IPS-15b (cell line): ENCODE measurements around the gene PROC.
A peak's percentile ranks its signal among the peaks of the same experiment; 100 is the strongest.

Experiments used
- H3K27me3 ChIP-seq: one replicate; pipeline ENCODE4 v1.6.1; 2013; ENCODE audit warnings: low read length; ENCODE audit not compliant: control insufficient read depth, insufficient read depth
- H3K36me3 ChIP-seq: one replicate; pipeline ENCODE4 v1.6.1; 2013; ENCODE audit warnings: low read length; ENCODE audit not compliant: control insufficient read depth, insufficient read depth
- H3K4me1 ChIP-seq: one replicate; pipeline ENCODE4 v1.6.1; 2013; ENCODE audit warnings: mild to moderate bottlenecking, low read length; ENCODE audit not compliant: control insufficient read depth, insufficient read depth
- H3K4me3 ChIP-seq: one replicate; pipeline ENCODE4 v1.5.1; 2013; ENCODE audit warnings: low read depth, low read length
- H3K9ac ChIP-seq: one replicate; pipeline ENCODE4 v1.6.1; 2013; ENCODE audit warnings: low read depth, mild to moderate bottlenecking, low read length
- H3K9me3 ChIP-seq: one replicate; pipeline ENCODE4 v1.6.1; 2013; ENCODE audit warnings: mild to moderate bottlenecking, low read length; ENCODE audit not compliant: control insufficient read depth, insufficient read depth

Gene PROC

GRCh38 chr2:127400533-127400896 lies 17.7 kb upstream of the PROC start:
- Histone ChIP-seq H3K4me1 (no peaks in the 10 kb centered on the region), H3K9me3 (no peaks in the 10 kb centered on the region), H3K9ac (no peak overlapping the region), H3K27me3 (no peaks in the 10 kb centered on the region), H3K36me3 (no peaks in the 10 kb centered on the region), H3K4me3 (peak overlapping the region; percentile 18)

- H3K9ac ChIP-seq = no peak overlapping the region
- peak overlapping the region; percentile 18 for H3K4me3 ChIP-seq
- no peaks in the 10 kb centered on the region for H3K36me3 ChIP-seq
- no peaks in the 10 kb centered on the region for H3K4me1 ChIP-seq
- no peaks in the 10 kb centered on the region for H3K27me3 ChIP-seq
- H3K9me3 ChIP-seq = no peaks in the 10 kb centered on the region
Observed at GRCh38 chr2:127400897-127401756, 17.1 kb upstream of the PROC start.

GRCh38 chr2:127401757-127402695 lies 16.2 kb upstream of the PROC start:
- Histone ChIP-seq H3K36me3 (no peaks in the 10 kb centered on the region), H3K9ac (no peak overlapping the region), H3K4me3 (no peak overlapping the region), H3K4me1 (no peaks in the 10 kb centered on the region), H3K27me3 (no peaks in the 10 kb centered on the region), H3K9me3 (no peaks in the 10 kb centered on the region)

GRCh38 chr2:127403460-127403859 lies 14.8 kb upstream of the PROC start:
- no peaks in the 10 kb centered on the region for H3K9me3 ChIP-seq
- no peaks in the 10 kb centered on the region for H3K36me3 ChIP-seq
- peaks cover 3% of the 10 kb centered on the region for H3K4me1 ChIP-seq
- no peak overlapping the region for H3K9ac ChIP-seq
- no peak overlapping the region for H3K4me3 ChIP-seq
- H3K27me3 ChIP-seq = no peaks in the 10 kb centered on the region

- Histone ChIP-seq H3K4me3 (no peak overlapping the region), H3K9ac (no peak overlapping the region), H3K9me3 (no peaks in the 10 kb centered on the region), H3K36me3 (no peaks in the 10 kb centered on the region), H3K4me1 (peaks cover 5% of the 10 kb centered on the region), H3K27me3 (no peaks in the 10 kb centered on the region)
Observed at GRCh38 chr2:127404466-127405254, 13.6 kb upstream of the PROC start.

- no peaks in the 10 kb centered on the region for H3K36me3 ChIP-seq
- peaks cover 5% of the 10 kb centered on the region for H3K4me1 ChIP-seq
- H3K4me3 ChIP-seq = no peak overlapping the region
- H3K9ac ChIP-seq = no peak overlapping the region
- H3K9me3 ChIP-seq = no peaks in the 10 kb centered on the region
- H3K27me3 ChIP-seq = no peaks in the 10 kb centered on the region
Observed at GRCh38 chr2:127405255-127405610, 13.0 kb upstream of the PROC start.

GRCh38 chr2:127406454-127406853 lies 11.8 kb upstream of the PROC start:
- H3K27me3 ChIP-seq = no peaks in the 10 kb centered on the region
- H3K4me1 ChIP-seq = peaks cover 5% of the 10 kb centered on the region
- H3K4me3 ChIP-seq = no peak overlapping the region
- no peak overlapping the region for H3K9ac ChIP-seq
- no peaks in the 10 kb centered on the region for H3K36me3 ChIP-seq
- H3K9me3 ChIP-seq = no peaks in the 10 kb centered on the region

GRCh38 chr2:127407091-127407490 lies 11.1 kb upstream of the PROC start:
- Histone ChIP-seq H3K4me3 (no peak overlapping the region), H3K4me1 (peaks cover 5% of the 10 kb centered on the region), H3K9ac (no peak overlapping the region), H3K9me3 (no peaks in the 10 kb centered on the region), H3K27me3 (no peaks in the 10 kb centered on the region), H3K36me3 (no peaks in the 10 kb centered on the region)

GRCh38 chr2:127407661-127408003 lies 10.6 kb upstream of the PROC start:
- peak overlapping the region; percentile 24 for H3K4me3 ChIP-seq
- no peaks in the 10 kb centered on the region for H3K36me3 ChIP-seq
- peaks cover 5% of the 10 kb centered on the region for H3K4me1 ChIP-seq
- no peaks in the 10 kb centered on the region for H3K27me3 ChIP-seq
- H3K9ac ChIP-seq = no peak overlapping the region
- H3K9me3 ChIP-seq = no peaks in the 10 kb centered on the region

GRCh38 chr2:127408004-127408806 lies 10.0 kb upstream of the PROC start:
- peaks cover 5% of the 10 kb centered on the region for H3K4me1 ChIP-seq
- H3K9me3 ChIP-seq = no peaks in the 10 kb centered on the region
- H3K9ac ChIP-seq = peak overlapping the region; percentile 19
- no peaks in the 10 kb centered on the region for H3K27me3 ChIP-seq
- no peaks in the 10 kb centered on the region for H3K36me3 ChIP-seq
- H3K4me3 ChIP-seq = peak overlapping the region; percentile 60

- H3K36me3 ChIP-seq = no peaks in the 10 kb centered on the region
- no peaks in the 10 kb centered on the region for H3K27me3 ChIP-seq
- peak overlapping the region; percentile 60 for H3K4me3 ChIP-seq
- no peaks in the 10 kb centered on the region for H3K9me3 ChIP-seq
- peaks cover 5% of the 10 kb centered on the region for H3K4me1 ChIP-seq
- H3K9ac ChIP-seq = no peak overlapping the region
Observed at GRCh38 chr2:127408807-127409099, 9.5 kb upstream of the PROC start.
